ENCODE data around the gene TBPL1. TPM values are rescaled to one million over a fixed set of nuclear protein-coding genes. Genes with fewer than 3 reads are reported as not detected.

Gene TBPL1
- total RNA-seq, 2 experiments from 2014 or later = 27.0 to 27.6 TPM

DNA sequence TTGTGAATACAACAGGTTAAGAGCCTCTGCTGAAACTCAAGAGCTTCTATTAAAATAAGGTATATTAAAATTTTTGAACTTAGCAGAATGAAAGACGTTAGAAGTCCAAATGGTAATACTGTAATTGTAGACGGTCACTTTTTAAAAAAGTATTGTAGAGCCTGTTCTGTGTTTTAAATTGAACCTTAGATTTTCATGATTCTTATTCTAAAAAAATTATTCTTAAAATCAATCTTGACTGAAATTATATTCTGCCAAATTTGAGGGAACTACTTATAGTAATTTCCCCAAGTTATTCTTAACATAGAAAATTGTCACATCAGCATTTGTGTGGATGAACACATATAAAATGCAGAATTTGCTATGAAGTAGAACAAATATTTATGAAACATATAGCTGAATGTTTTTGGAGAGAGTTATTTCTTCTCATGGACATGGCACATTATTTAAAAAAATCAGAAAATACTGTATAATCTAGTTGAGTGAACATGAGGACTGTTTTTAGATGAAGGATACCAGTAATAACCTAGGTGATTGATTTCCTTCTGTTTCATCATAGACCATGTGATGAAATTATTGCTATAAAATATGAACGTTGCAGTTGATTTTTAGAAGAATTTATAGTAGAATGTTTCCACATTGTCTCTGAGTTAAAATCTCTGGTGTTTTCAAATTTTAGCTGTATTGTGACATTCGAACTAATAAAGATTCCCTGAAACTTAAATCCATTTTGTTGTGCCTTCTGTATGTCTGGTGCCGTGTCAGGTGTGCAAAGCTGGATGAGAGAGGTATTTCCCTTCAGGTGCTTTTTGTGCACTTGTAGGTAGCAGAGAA, 2.8 kb downstream of the TBPL1 start:
- H3K27me3 Mint-ChIP-seq (ENCODE audit: low read depth) = no peaks in the 10 kb centered on the region
- H3K4me3 Mint-ChIP-seq = no peak overlapping the region
- CTCF ChIA-PET = interaction anchor here (1.0 to 2.5 kb wide), 4 partner anchors 11 to 108 kb away, joined by 3 to 10 read pairs (median 4); no protein-coding TSS in a partner anchor
- intact Hi-C loops (cut with micrococcal nuclease) = loop anchor here (10.0 kb wide), 2 partner anchors 569 to 1229 kb away; partner anchors contain the start of gene MYB
- no peaks in the 10 kb centered on the region for H3K9me3 Mint-ChIP-seq
- no peaks in the 10 kb centered on the region for H3K36me3 Mint-ChIP-seq (ENCODE audit: low read depth)
- peaks cover 55% of the 10 kb centered on the region for H3K4me1 Mint-ChIP-seq (ENCODE audit: low read depth)
- H3K27ac Mint-ChIP-seq = no peak overlapping the region
- DNase-seq = no peak

DNA sequence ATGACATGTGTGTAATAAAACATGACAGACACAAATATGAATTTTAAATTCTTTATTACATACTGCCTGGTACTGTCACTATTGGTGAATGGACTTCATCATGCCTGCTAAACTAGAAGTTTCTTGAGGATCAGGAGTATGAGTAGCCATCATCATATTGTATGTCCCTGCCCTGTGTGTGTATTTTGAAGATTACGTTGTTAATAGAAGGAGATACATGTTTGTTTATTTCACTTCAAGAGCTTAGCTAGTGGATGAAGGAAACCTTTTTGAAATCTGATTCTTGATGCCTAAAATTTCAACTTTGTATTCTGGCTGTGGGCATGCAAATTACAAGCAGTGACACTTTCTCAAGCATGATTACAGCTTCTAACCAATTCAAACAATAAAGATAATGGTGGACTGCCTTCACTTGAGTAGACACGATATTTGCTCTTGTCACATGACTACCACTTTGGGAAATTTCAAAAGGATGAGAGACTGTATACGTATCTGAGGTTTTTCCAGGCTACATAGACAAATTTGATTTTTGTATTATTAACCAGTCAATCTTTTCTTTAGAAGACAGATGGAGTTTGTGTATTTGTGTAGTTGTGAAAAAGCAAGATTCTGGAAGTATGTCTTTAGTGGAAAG, 3.5 kb downstream of the TBPL1 start:
- H3K9me3 Mint-ChIP-seq = no peaks in the 10 kb centered on the region
- H3K27me3 Mint-ChIP-seq (ENCODE audit: low read depth) = no peaks in the 10 kb centered on the region
- intact Hi-C loops (cut with micrococcal nuclease) = loop anchor here (10.0 kb wide), 2 partner anchors 568 to 1228 kb away; partner anchors contain the start of gene MYB
- no peak overlapping the region for H3K4me3 Mint-ChIP-seq
- CTCF ChIA-PET = interaction anchor here (1.2 to 1.4 kb wide), 2 partner anchors 10 to 16 kb away, joined by 4 to 5 read pairs; no protein-coding TSS in a partner anchor
- peaks cover 55% of the 10 kb centered on the region for H3K4me1 Mint-ChIP-seq (ENCODE audit: low read depth)
- no peak overlapping the region for H3K27ac Mint-ChIP-seq
- H3K36me3 Mint-ChIP-seq (ENCODE audit: low read depth) = no peaks in the 10 kb centered on the region
- no peak for DNase-seq

DNA sequence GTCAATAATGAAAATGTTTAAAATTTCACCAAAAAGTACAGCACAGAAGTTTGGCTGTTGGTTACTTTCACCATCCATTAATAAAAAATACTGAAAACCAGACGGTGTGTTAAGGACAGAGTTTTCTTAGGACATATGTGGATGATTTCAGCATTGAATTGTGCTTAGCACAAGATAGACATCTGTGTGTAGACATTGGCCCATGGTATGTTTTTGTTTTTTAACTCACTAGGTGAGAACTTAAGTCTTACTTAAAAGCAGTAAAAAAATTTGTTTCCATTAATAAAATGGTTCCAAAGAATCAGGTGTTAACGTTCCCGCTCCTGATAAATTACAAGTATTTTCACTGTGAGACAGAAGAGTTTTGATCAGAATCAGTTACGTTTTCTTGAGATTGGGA, 4.2 kb downstream of the TBPL1 start:
- no peak overlapping the region for H3K27ac Mint-ChIP-seq
- CTCF ChIA-PET = interaction anchor here (1.9 to 2.3 kb wide), 2 partner anchors 16 to 35 kb away, joined by 13 to 15 read pairs; no protein-coding TSS in a partner anchor
- no peaks in the 10 kb centered on the region for H3K36me3 Mint-ChIP-seq (ENCODE audit: low read depth)
- no peaks in the 10 kb centered on the region for H3K9me3 Mint-ChIP-seq
- peaks cover 61% of the 10 kb centered on the region for H3K4me1 Mint-ChIP-seq (ENCODE audit: low read depth)
- no peaks in the 10 kb centered on the region for H3K27me3 Mint-ChIP-seq (ENCODE audit: low read depth)
- intact Hi-C loops (cut with micrococcal nuclease) = loop anchor here (10.0 kb wide), 2 partner anchors 568 to 1228 kb away; partner anchors contain the start of gene MYB
- no peak for DNase-seq
- H3K4me3 Mint-ChIP-seq = no peak overlapping the region

DNA sequence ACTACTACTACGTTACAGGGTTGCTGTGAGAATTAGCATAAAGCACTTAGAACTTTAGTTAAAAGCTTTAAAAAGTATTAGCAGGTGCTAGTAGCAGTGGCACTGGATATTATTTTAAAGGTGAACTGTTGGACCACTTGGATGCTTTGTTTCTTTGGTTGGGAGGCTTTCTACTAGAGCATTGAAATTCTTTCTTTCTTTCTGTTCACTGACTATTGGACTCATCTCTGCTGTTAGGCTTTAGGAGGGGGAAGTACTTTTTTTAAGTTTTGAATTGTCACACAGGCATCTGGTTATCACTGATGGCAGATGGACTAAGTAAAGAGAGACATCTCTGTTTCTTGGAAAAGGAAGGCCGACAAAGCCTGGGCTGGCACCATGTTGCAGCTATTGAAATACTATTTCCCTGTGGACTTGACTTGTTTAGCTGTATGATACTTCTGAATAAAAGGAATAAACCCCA, 4.8 kb downstream of the TBPL1 start:
- H3K36me3 Mint-ChIP-seq (ENCODE audit: low read depth) = no peaks in the 10 kb centered on the region
- no peak overlapping the region for H3K27ac Mint-ChIP-seq
- no peak overlapping the region for H3K4me3 Mint-ChIP-seq
- no peaks in the 10 kb centered on the region for H3K9me3 Mint-ChIP-seq
- DNase-seq = no peak
- H3K4me1 Mint-ChIP-seq (ENCODE audit: low read depth) = peaks cover 67% of the 10 kb centered on the region
- intact Hi-C loops (cut with micrococcal nuclease) = loop anchor here (10.0 kb wide), 2 partner anchors 567 to 1227 kb away; partner anchors contain the start of gene MYB
- CTCF ChIA-PET = interaction anchor here (1.1 to 2.3 kb wide), 5 partner anchors 9 to 105 kb away, joined by 4 to 15 read pairs (median 4); no protein-coding TSS in a partner anchor
- no peaks in the 10 kb centered on the region for H3K27me3 Mint-ChIP-seq (ENCODE audit: low read depth)

DNA sequence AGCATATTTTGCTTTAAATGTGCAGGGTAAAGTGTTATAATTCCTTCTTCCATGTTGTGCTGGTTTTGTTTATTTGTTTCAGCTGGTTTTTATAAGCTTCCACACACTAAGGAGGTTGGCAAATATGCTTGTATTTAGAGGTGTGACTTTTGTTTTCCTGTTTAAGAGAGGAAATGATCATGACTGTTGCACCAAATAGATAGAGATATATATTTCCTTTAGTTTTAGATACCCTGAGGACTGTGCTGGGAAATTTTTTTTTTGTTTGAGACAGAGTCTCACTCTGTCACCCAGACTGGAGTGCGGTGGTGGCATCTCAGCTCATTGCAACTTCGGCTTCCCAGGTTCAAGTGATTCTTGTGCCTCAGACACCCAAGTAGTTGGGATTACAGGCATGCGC, 5.8 kb downstream of the TBPL1 start:
- Mint-ChIP-seq H3K4me3 (no peak overlapping the region), H3K9me3 (no peaks in the 10 kb centered on the region), H3K27me3 (ENCODE audit: low read depth) (no peaks in the 10 kb centered on the region), H3K4me1 (ENCODE audit: low read depth) (peaks cover 72% of the 10 kb centered on the region), H3K36me3 (ENCODE audit: low read depth) (no peaks in the 10 kb centered on the region), H3K27ac (no peak overlapping the region)
- intact Hi-C loops (cut with micrococcal nuclease) = loop anchor here (10.0 kb wide), 2 partner anchors 566 to 1226 kb away; partner anchors contain the start of gene MYB
- no peak for DNase-seq
- CTCF ChIA-PET = interaction anchor here (1.0 to 2.3 kb wide), 6 partner anchors 8 to 104 kb away, joined by 4 to 15 read pairs (median 4); no protein-coding TSS in a partner anchor

DNA sequence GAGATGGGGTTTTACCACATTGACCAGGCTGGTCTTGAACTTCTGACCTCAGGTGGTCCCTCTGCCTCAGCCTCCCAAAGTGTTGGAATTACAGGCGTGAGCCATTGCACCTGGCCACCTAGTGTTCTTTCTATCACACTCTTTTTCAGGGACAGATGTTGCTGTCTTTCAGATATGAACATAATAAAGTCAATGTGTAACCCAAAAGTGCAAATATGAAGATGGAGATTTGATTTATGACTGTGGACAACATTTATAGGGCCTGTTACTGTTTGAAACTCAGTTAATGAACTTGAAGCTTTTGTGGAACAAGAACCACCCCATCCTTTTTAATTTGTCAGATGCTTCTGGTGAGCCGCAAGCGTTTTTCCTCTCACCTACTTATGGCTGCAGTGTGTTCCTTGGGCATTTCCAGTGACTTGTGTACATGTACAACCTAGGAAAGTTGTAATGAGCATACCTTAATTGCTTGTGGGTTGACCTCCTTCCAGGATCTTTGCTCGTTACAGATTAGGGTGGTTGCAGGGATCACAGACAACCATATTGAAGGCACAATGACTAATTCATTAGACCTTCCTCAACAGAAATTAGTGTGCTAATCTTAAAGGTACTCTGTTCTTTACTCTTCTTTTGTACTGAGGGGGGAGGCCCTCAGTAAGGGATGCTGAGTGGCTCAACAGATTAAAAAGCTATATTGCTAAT, 6.8 kb downstream of the TBPL1 start:
- H3K27ac Mint-ChIP-seq = no peak overlapping the region
- no peaks in the 10 kb centered on the region for H3K36me3 Mint-ChIP-seq (ENCODE audit: low read depth)
- H3K4me1 Mint-ChIP-seq (ENCODE audit: low read depth) = peaks cover 74% of the 10 kb centered on the region
- intact Hi-C loops (cut with micrococcal nuclease) = loop anchor here (10.0 kb wide), 2 partner anchors 565 to 1225 kb away; partner anchors contain the start of gene MYB
- no peak overlapping the region for H3K4me3 Mint-ChIP-seq
- no peaks in the 10 kb centered on the region for H3K27me3 Mint-ChIP-seq (ENCODE audit: low read depth)
- CTCF ChIA-PET = interaction anchor here (0.6 to 0.7 kb wide), 3 partner anchors 14 to 1041 kb away, joined by 3 to 4 read pairs (median 3); no protein-coding TSS in a partner anchor
- no peak for DNase-seq
- no peaks in the 10 kb centered on the region for H3K9me3 Mint-ChIP-seq

DNA sequence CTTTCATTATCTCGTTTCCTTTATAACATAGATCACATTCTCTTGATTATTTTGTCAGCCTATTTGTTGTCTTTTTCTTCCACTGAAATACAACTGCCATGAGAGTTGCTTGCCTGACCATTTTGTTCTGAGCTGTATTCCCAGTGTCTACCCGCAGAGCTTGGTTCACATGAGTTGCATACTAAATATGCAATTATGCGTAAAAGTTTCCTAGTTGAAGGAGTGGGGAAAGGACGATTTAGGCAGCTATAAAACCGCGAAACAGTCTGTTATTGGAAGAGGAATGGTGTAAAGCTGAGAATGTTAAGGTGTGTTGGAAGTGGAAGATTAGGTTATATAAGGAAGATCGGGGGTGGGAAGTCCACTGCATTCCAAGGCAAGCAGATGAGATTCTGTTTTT, 8.8 kb downstream of the TBPL1 start:
- H3K4me1 Mint-ChIP-seq (ENCODE audit: low read depth) = peaks cover 76% of the 10 kb centered on the region
- no peak for DNase-seq
- no peaks in the 10 kb centered on the region for H3K27me3 Mint-ChIP-seq (ENCODE audit: low read depth)
- no peak overlapping the region for H3K27ac Mint-ChIP-seq
- H3K4me3 Mint-ChIP-seq = no peak overlapping the region
- CTCF ChIA-PET = interaction anchor here (0.6 to 2.5 kb wide), 8 partner anchors 8 to 102 kb away, joined by 3 to 14 read pairs (median 4); no protein-coding TSS in a partner anchor
- intact Hi-C loops (cut with micrococcal nuclease) = no loop called here
- no peaks in the 10 kb centered on the region for H3K9me3 Mint-ChIP-seq
- H3K36me3 Mint-ChIP-seq (ENCODE audit: low read depth) = peaks cover 1% of the 10 kb centered on the region

DNA sequence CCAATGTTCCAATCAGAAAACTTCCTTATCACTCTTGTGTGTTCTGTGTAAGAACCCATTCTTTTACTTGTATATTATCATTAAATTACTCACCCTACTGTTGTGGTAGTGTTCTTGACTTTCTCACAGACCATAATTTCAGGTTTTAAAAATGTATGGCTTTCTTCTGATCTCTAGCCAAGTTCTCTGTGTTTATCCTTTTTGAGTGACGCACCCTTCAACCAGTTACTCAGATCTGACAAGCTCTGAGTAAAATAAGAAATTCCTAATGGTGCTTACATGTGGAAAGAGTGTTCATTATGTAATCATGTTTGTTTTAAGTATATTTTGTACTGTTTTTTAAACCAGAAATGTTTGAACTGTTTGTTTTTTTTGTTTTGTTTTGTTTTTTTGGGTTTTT, 11.0 kb downstream of the TBPL1 start:
- Mint-ChIP-seq H3K4me3 (no peak overlapping the region), H3K36me3 (ENCODE audit: low read depth) (peaks cover 1% of the 10 kb centered on the region), H3K27ac (no peak overlapping the region), H3K27me3 (ENCODE audit: low read depth) (no peaks in the 10 kb centered on the region), H3K4me1 (ENCODE audit: low read depth) (peaks cover 72% of the 10 kb centered on the region), H3K9me3 (no peaks in the 10 kb centered on the region)
- intact Hi-C loops (cut with micrococcal nuclease) = loop anchor here (1.0 kb wide), 1 partner anchor 11 kb away; the partner anchor contains the start of gene TBPL1
- DNase-seq = no peak
- CTCF ChIA-PET = interaction anchor here (0.7 to 3.5 kb wide), 3 partner anchors 10 to 49 kb away, joined by 3 to 19 read pairs (median 8); no protein-coding TSS in a partner anchor

DNA sequence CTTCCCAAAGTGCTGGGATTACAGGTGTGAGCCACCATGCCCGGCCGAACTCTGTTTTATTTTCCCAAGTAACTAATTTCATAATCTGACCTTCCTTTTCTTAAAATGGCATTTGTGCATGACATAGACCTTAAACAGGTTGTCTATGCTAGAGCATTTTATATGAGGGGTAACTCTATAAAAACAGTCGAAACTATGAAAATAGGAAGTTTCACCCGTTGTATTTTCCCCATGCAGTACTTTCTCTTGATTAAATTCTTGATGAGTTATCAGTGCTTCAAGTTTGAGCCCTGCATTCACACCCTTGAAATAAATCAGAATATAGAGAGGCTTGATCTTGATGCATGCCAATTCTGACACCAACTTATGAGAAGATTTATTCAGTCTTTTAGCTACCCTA, 11.7 kb downstream of the TBPL1 start:
- no peaks in the 10 kb centered on the region for H3K9me3 Mint-ChIP-seq
- no peak overlapping the region for H3K4me3 Mint-ChIP-seq
- intact Hi-C loops (cut with micrococcal nuclease) = loop anchor here (1.0 kb wide), 1 partner anchor 11 kb away; the partner anchor contains the start of gene TBPL1
- CTCF ChIA-PET = interaction anchor here (1.4 to 3.5 kb wide), 3 partner anchors 9 to 43 kb away, joined by 5 to 19 read pairs (median 8); no protein-coding TSS in a partner anchor
- H3K27ac Mint-ChIP-seq = no peak overlapping the region
- H3K36me3 Mint-ChIP-seq (ENCODE audit: low read depth) = peaks cover 1% of the 10 kb centered on the region
- no peak for DNase-seq
- H3K4me1 Mint-ChIP-seq (ENCODE audit: low read depth) = peaks cover 71% of the 10 kb centered on the region
- no peaks in the 10 kb centered on the region for H3K27me3 Mint-ChIP-seq (ENCODE audit: low read depth)

DNA sequence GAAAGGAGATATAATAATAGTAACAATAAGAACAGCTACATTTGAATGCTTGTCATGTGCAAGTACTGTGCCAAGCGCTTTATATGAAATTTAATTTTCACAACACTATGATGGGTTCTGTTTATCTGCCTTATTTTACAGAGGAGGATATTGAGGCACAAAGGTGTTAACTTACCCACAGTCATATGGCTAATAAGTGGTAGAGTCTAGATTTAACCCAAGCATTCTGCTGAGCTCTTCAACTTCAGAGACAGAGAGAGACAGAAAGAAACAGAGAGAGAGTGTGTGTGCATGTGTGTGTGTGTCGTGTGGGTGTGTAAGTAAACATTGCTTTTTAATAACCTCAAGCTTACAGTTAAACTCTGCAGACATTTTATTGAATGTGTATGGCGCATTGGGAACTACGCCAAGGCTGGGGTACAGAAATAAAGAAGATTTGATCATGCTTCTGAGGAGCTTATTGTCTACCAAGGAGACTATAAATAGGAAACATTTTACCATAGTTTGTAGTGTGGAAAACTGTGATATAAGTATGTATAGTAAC, 12.9 kb downstream of the TBPL1 start:
- no peak overlapping the region for H3K27ac Mint-ChIP-seq
- no peak overlapping the region for H3K4me3 Mint-ChIP-seq
- H3K27me3 Mint-ChIP-seq (ENCODE audit: low read depth) = no peaks in the 10 kb centered on the region
- H3K9me3 Mint-ChIP-seq = no peaks in the 10 kb centered on the region
- intact Hi-C loops (cut with micrococcal nuclease) = no loop called here
- peaks cover 67% of the 10 kb centered on the region for H3K4me1 Mint-ChIP-seq (ENCODE audit: low read depth)
- peaks cover 1% of the 10 kb centered on the region for H3K36me3 Mint-ChIP-seq (ENCODE audit: low read depth)
- no peak for DNase-seq
- CTCF ChIA-PET = interaction anchor here (0.7 to 3.5 kb wide), 5 partner anchors 8 to 146 kb away, joined by 3 to 19 read pairs (median 5); no protein-coding TSS in a partner anchor

DNA sequence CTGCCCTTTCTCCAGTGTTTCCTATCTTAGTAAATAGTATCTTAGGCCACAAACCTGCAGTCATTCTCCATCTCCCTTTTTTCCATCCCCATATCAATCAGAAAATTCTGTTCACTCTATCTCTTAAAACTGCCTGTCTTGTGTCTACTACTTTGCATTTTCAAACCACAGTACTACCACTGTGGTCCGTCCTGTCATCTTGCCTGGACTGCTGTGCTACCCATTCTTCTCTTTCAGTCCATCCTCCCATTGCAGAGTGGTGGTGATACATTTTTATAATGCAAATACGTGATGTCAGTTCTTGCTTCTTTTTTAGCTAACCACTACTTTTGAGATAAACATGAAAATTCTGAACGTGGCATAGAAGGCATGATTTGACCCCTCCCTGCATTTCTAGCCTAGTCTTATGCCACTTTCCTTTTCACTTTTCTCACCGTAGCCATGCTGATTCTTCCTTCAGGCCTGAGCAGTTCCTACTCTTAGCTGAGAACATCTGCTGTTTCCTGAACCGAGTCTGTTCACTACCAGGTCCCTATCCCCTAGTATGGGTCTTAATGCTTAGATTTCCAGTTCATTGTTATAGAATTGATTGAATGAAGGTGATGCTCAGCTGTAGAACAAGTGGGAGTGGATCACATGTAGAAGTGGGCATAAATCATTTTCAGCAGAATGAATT, 13.8 kb downstream of the TBPL1 start:
- CTCF ChIA-PET = interaction anchor here (0.7 to 3.5 kb wide), 8 partner anchors 9 to 145 kb away, joined by 3 to 19 read pairs (median 4); no protein-coding TSS in a partner anchor
- Mint-ChIP-seq H3K36me3 (ENCODE audit: low read depth) (peaks cover 1% of the 10 kb centered on the region), H3K4me1 (ENCODE audit: low read depth) (peaks cover 64% of the 10 kb centered on the region), H3K27me3 (ENCODE audit: low read depth) (no peaks in the 10 kb centered on the region), H3K4me3 (no peak overlapping the region), H3K27ac (no peak overlapping the region), H3K9me3 (no peaks in the 10 kb centered on the region)
- DNase-seq = no peak
- intact Hi-C loops (cut with micrococcal nuclease) = no loop called here
